GM18520 (cell line): ENCODE results near the gene NOTUM.

ENCODE experiments used
- ATAC-seq: cut with Tn5 transposase; IDR thresholded peaks from one replicate; pipeline ENCODE4 v1.9.1; 2021; ENCODE audit not compliant: unreplicated experiment

Gene NOTUM

DNA sequence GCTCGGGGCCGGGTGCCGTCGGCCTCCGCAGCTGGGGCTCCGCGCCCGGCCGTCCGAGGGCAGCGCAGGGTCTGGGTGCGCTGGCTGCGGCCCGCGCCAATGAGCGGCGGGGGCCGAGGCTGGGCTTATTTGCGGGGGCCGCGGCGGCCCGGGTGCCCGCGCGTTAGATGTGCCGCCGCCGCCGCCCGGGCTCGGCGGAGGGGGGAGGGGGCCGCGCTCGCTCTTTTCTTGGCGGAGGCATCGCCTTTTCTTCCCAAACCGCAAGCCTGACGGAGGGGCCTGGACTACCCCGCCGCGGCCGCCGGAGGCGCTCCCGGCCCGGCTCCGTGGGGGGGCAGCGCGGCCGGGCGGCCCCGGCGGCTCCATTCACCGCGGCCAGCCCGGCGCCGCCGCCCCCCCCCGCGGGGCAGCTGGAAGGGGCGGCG, at the start of gene NOTUM:
Gene NOTUM, minus strand, starts transcription at position 101 of the 425 bp plus-strand sequence. CDS start 278 bp downstream, outside the sequence.
- ATAC-seq = no peak

DNA sequence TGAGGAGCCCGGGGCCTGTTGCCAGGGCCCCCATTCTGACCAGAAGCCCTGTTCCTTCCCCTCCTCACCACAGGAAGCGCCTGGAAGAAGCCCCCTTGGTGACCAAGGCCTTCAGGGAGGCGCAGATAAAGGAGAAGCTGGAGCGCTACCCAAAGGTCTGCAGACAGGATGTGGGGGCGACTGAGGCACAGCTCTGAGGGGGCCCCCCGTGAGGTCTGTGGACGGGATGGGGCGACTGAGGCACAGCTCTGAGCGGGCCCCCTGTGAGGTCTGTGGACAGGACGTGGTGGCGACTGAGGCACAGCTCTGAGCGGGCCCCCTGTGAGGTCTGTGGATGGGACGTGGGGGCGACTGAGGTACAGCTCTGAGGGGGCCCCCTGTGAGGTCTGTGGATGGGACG, 48.4 kb upstream of the NOTUM start:
- ATAC-seq = no peak

DNA sequence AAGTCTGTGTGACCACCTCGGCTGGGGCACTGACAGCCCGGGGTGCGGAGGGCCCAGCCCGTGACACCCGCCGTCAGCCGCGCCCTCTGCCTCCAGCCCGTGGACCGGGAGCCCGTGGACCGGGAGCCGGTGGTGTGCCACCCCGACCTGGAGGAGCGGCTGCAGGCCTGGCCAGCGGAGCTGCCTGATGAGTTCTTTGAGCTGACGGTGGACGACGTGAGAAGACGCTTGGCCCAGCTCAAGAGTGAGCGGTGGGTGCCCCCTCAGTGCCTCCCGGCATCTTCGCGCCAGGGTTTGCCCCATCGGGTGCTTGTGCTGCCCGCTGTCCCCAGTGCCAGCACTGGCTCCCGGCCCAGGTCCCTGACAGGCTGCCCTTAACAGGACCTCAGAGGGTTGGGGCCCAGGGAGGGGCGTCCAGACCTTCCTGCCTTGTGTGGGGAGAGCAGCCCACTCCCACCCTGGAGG, 48.0 kb upstream of the NOTUM start:
- ATAC-seq = no peak

DNA sequence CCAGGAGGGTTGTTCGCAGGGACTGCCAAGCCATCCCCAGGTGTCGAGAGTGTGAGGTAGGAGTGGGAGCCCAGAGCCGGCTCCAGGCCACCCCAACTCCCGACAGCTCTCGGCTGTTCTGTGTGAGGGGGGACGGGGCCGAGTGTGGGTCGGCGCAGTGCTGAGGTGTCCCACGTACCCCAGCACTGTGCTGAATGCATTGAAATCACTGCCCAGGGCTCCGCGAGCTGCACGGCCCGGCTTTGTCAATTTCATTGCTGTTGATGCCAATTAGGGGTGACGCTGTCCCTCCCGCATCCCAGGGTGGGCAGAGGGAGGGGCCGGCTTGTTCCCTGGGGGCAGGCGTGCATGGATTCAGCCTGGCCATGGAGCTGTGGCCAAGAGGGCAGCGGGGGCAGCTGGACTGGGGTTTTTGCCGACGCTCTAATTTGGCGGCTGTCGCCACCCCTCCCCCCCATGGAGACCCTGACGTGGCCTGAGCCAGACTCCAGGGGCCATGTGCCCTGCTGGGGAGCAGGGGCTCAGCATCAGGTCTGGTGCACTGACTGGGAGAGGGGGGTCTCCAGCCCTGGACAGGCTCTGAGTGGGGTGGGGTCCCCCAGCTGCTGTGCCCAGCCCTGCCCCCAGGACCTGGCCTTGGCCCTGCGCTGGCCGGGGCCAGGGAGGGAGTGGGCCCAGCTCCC, 47.4 kb upstream of the NOTUM start:
- ATAC-seq = no peak

DNA sequence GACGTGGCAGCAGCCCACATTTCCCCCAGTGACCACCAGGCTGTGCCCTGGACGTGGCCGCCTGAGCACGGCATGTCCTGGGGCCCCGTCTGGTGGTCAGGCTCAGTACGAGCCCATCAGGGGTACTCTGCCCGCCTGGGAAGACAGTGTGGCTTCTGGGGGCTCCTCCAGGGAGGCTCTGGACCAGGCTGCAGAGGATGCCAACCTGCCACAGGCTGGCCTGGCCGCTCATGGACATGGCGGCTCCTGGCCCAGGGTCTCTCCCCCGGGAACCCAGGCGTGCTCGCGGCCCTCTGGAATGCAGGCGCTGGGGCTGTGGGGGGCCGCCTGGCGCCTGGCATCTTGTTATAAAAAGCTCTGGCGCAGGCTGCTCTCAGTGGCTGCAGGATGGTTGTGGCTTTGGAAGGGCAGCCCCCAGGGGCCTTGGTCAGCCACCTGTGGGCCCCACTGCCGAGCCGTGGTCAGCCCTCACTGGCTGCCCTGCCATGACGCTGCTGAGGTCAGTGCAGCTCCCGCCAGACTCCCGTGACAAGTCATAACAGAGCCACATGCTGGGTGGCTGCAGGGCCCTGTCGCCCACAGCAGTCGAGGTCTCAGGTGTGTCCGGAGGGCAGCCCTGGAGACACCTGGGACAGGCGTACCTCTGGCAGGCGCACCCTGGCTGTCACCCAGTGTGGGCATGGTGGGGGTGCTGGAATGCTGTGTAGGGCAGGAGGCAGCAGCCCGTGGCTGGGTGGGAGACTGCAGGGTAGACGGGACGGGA, 46.7 kb upstream of the NOTUM start:
- ATAC-seq = no peak

DNA sequence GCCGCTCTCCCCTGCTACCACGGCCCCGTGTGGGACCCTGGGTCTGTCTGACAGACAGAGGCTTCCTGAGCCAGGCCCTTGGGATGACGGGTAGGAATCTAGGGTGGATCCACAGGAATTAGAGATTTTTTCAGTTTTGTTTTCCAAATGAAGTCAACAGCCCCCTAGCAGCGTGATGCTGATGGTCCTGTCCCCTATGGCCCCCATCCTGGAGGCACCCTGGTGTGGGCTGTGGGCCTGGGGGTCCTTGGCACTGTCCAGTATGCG, 46.2 kb upstream of the NOTUM start:
- no peak for ATAC-seq

DNA sequence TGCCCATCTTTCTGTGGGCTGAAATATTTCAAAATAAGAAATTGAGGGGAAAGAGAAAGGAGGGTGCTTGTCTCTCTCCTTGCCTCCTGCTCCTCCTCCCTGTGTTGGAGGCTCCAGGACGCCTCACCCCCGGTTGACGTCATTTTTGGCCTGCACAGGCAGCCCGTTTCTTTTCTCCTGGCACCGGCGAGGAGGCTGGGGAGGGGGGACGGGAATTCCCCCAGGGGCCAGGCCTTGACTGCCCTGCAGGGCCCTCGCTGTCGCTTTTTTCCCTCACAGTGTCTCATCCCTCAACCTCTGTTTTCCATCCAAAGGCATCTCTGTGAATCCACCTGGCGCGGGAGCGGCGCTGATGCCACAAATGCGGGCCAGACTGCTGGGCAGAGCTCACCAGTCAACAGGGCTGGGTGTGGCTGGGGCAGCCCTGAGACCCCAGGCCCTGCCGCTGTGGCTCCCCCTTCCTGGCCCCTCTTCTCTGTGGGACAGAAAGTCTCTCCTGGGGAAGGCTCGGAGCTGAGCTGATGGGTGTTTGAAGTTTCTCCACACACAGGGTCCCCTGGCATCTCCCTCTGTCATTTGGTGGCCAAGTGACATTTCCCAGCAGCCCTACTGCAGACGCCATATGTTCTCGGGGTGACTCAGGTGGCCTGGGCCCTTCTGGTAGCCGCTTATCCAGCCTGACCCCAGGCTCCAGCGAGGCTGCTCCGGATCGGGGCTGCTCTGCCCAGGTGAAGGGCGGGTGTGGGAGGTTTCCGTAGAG, 45.7 kb upstream of the NOTUM start:
- no peak for ATAC-seq

DNA sequence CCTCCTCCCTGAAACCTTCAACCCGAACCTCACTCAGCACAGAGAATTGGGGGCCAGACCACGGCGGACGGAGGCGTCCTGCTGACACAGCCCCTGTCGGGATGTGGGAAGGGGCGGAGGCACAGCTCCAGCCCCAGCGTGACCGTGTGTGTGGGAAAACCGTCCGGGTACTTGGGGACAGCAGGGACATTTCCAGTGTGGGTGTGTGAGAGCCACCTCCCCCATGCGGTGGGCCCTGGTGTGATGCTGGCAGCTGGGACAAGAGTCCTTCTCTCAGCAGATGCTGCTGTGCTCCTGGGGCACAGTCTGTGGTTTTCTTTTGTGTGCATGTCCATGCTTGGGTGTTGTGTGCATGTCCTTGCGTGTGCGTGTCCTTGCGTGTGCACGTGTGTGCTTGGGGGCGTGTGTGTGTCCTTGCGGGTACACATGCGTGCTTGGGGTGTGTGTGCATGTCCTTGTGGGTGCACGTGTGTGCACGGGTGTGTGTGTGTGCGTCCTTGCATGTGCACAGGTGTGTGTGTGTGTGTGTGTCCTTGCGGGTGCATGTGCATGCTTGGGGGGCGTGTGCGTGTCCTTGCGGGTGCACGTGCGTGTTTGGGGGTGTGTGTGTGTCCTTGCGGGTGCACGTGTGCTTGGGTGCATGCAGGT, 44.8 kb upstream of the NOTUM start:
- no peak for ATAC-seq

DNA sequence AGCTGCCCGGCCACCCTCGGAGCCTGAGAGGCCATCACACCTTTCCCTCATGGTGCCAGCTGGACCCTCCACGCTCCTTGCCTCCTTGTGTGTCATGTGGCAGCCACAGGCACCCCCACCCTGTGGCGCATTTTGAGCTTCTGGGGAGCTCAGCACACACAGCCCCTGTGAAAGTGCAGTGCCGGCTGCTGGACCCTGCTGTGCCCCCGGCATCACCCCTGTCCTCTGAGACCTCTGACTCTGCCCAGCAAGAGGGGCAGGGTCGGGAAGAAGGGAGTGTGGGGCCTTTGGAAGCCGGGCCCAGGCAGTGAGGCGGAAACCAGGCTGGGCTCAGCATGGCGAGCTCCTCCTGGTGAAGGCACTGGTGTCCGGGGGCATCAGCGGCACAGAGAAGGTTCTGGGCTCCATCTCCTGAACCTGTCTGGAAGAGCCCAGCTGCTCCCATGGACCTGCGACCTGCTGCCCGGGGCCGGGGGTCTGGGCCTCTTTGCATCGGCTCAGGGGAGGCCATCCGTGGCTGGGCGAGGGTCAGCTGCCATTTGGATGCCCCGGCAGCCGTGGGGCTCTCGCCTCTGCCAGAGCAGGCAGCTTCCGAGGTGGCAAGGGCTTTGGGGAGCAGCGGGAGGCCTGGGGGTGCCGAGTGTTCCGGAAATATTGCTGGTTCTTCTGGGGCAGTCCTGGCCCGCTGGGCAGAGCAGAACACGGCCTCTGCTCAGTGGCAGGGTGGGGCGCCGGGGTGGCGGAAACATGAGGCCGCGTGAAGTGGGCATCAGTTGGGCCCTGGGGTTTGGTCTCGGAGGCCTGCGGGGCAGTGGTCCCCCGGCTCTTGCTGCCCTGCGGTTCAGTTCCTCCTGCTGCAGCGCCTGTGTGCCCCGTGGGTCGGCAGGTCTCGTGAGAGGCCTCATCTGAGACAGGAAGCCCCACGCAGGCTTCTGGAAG, 43.8 kb upstream of the NOTUM start:
- ATAC-seq = no peak

DNA sequence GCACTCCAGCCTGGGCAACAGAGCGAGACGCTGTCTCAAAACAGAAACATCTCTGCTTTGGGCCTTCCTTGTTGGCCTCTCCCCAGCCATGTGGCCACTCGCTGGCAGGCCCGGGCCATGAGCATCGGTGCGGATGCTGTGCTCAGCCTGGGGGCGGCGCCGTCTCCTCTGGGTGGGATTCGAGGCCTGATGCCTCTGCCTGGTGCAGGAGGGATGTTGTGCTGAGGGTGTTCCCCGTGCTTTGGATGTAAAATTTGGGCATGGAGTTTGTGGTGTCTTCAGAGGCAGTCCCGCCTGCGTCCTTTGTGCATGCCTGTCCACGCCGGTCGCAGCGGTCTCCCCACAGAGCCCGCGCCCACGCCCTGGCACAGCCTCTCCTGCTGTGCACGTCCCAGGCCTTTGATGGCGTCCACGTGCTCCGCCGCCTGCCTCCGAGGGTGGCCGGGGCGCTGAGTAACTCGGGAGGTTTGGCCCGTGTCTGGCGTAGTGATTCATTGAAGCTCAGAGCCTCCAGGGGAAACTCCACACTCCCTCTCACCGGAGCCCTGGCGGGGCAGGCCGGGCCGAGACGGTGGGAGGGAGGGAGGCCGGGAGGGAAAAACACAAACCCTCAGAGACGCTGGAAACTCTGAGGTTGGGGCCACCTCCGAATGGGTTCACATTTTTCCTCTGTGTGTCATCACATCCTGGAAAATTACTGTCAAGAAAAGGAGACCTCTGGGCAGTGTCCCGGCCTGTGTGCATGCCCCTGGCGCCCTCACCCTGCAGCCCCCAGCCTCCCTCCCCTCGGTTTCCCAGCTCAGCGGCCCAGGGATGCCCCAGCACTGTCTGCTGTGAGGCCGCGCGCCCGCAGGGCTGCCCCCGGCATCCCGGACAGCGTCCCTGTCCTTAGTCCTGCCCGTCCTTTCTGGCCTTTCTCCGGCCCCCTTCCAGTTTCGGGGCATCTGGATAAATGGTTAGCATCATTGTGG, 42.7 kb upstream of the NOTUM start:
- no peak for ATAC-seq

DNA sequence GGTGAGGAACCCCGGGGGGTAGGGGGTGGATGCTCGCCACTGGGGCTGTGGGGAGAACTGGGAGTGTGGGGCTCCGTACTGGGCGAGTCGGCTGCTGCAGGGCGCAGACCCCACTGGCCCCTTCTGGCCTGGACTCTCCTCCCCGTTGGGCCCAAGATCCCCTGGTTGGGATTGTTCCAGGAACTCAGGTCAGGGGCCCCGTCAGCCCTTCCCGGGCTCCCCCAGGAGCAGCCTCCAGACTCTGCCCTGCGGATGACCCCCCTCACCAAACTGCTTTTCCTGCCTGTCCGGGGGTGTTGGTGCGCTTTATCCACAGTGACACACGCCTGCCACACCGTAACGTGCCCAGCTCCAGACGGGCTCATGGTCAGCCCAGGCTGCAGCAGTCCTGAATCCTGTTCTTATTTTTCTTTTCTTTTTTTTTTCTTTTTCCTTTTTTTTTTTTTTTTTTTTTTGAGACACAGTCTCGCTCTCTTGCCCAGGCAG, 40.6 kb upstream of the NOTUM start:
- ATAC-seq = no peak

DNA sequence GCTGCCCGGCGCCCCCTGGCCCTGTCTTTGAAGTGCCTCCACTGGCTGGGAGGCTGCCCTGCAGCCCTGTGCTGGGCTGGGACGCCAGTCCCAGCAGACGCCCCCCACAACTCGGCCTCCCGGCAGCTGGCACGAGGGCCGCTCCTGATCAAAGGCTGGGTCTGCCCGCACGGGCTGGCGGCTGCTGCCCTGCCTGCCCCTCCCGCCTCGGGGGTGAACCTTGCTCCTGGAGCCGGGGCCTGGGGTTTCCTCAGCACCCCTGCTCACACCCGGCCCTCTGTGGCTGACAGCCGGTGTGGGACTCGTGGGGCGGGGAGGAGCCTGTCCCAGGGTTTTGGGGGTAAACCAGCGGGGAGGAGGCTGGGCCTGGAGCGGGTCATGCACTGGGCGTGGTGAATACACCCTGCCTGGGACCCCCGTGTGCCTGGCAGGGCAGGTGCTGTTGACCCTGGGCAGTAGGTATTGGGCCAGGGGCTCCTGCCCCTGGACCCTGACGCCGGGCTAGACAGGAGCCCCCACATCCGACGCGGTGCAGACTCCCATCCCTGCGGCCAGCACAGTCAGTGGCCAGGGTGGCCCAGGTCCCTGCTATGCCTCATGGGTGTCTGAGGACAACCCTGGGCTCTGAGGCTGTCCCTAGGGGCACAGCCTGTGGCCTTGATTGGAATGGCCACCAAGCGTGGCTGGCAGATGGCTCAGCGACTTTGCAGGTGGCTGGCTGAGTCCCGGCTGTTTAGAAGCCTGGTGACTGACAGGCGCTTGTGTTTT, 40.0 kb upstream of the NOTUM start:
- ATAC-seq = no peak

DNA sequence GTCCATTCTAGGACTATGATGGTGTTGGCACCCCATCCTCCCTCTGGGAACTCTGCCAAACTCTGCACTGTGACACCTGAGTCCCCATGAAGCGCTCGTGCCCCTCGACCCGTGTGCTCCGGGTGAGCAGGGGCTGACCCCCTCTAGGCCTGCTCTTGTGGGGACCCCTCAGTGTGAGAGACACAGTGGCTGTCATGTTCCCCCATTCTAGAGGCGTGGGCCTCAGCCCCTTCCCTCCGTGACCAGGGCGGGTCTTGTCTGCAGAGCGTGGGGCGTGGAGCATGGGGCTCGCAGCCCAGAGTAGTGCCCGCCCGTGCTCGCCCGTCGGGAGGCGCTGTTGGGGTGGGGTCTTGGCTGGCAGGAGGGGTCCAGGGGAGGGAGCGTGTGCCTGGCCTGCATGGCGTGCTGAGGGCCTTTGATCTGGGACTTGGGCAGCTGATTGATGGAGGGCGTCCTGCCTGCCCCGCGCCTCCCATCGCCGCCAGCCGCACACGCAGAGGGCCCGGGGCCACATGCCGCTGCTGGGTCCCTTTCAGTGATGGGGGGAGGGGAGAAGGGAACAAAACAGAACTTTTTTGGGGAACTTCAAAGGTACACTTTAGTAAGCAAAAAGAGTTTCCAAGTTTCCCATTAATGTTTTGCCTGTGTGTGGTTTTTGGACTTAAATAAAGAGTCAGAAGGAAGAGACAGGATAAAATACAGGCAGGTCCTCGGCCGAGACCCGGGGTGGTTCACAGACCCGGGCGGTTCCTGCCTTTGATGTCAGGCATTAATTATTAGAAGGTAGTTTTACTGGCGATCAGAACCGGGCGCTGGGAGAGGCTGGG, 39.2 kb upstream of the NOTUM start:
- ATAC-seq = no peak

DNA sequence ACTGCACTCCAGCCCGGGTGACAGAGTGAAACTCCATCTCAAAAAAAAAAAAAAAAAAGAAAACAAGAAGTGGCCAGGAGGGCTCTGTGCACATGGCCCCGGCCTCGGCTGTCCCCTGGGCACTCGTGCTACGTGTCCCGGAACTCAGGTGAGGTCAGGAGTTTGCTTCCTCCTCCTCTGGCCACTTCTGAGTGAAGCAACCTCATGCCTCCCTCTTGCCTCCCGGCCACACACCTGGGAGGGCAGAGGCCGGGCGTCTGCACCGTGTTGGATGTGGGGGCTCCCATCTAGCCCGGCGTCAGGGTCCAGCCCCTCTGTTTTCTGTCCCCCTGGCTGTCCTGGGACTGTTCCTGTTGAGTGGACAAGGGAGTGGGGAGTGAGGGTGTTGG, 38.6 kb upstream of the NOTUM start:
- ATAC-seq = no peak

DNA sequence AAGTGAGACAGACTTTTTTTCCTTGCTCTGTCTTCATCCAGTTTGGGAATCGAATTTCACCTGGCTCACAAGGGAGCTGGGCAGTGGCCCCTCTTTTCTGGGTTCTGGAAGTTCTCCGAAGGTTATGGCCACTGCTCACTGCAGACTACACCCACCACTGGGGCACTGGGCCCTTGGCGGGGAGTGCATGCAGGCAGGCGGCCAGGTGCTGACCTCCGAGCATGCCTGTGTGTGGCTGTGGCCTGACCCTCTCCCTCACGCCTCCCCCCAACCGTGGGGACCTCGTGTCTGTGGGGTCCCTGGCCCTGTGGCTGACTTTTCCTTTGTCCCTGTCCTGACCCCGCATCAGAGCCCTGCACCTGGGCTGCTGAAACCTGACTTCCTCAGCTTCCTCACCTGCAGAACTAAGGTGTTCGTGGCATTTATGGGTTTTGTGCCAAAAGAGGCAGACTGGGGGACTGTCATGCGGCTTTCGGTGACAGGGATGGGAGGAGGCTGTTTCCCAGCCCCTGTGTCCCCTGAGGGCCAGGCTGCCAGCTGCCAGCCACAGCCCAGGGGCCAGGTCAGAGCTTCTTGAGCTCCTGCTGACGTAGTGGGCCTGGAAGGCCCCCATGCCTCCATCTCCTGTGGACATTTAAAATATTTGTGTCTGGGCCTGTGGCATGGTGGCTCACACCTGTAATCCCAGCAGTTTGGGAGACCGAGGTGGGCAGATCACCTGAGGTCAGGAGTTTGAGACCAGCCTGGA, 37.9 kb upstream of the NOTUM start:
- no peak for ATAC-seq

DNA sequence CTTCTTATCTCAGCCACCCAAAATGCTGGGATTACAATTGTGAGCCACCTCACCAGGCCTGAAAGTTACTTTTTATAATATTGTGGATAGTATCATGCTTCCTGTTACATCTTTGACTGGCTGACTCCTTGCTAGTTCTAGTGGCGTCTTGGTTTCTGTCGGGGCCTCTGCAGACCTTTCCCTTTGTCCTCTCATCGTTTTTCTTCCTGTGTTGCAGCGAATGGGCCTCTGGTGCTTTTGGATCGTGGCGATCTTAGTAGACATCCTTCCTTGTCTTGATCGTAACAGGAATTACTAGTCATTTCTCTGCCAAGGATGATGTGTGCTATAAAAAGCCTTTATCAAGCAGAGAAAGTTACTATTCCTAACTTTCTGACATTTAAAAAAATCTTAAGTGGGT, 37.2 kb upstream of the NOTUM start:
- ATAC-seq = no peak
